Cardiac muscle cell (in vitro differentiated cells and primary cell): ENCODE data around the gene CPSF3. TPM values are rescaled to one million over a fixed set of nuclear protein-coding genes. Genes with fewer than 3 reads are reported as not detected.

Experiments
- DNase-seq, 2 donors: peaks; one replicate each; pipeline versions ENCODE4 v3.0.0 to v3.0.0-alpha.2; 2010 to 2017; ENCODE audit warnings: low read depth in 1 of 2, low spot score in 1 of 2
- H3K27ac ChIP-seq: fragments of 200-600 bp; sonication (generic); 2 replicates; pipeline ENCODE4 v1.5.1; 2016
- H3K27me3 ChIP-seq: fragments of 200-600 bp; sonication (generic); 2 replicates; pipeline ENCODE4 v1.6.0; 2016; ENCODE audit warnings: control low read depth
- H3K36me3 ChIP-seq: fragments of 200-600 bp; sonication (generic); 2 replicates; pipeline ENCODE4 v1.5.1; 2016; ENCODE audit warnings: control low read depth
- H3K4me1 ChIP-seq: fragments of 200-600 bp; sonication (generic); 2 replicates; pipeline ENCODE4 v1.8.1; 2017; ENCODE audit warnings: low read depth, mild to moderate bottlenecking, mixed run types
- H3K4me3 ChIP-seq: fragments of 200-600 bp; sonication (generic); 2 replicates; pipeline ENCODE4 v1.5.1; 2016; ENCODE audit warnings: mild to moderate bottlenecking
- H3K9me3 ChIP-seq: fragments of 200-600 bp; sonication (generic); 2 replicates; pipeline ENCODE4 v1.5.1; 2017; ENCODE audit warnings: low read depth, mild to moderate bottlenecking, control low read depth
- polyA plus RNA-seq: library from polyadenylated mRNA; unstranded; fragments of >200 nt; fragmentation: Nextera tagmentation; extraction: Ambion mirVana; gene quantifications from 2 replicates; pipeline ENCODE4 v1.2.1, GENCODE V29; 2016
- total RNA-seq: library from RNA; depleted of rRNA; stranded (reverse); fragments of >200 nt; gene quantifications from 2 replicates; pipeline ENCODE4 v1.2.3, GENCODE V29; 2016
- TF ChIP-seq, protein P1 (sequence below): IDR thresholded peaks from 2 replicates; pipeline ENCODE4 v1.5.1; 2012; ENCODE audit warnings: low read depth, mild to moderate bottlenecking, low read length

CPSF3 gene
- 45.9 and 57.4 TPM in 2 replicates for total RNA-seq
- 57.5 and 75.5 TPM in 2 replicates for polyA plus RNA-seq

DNA sequence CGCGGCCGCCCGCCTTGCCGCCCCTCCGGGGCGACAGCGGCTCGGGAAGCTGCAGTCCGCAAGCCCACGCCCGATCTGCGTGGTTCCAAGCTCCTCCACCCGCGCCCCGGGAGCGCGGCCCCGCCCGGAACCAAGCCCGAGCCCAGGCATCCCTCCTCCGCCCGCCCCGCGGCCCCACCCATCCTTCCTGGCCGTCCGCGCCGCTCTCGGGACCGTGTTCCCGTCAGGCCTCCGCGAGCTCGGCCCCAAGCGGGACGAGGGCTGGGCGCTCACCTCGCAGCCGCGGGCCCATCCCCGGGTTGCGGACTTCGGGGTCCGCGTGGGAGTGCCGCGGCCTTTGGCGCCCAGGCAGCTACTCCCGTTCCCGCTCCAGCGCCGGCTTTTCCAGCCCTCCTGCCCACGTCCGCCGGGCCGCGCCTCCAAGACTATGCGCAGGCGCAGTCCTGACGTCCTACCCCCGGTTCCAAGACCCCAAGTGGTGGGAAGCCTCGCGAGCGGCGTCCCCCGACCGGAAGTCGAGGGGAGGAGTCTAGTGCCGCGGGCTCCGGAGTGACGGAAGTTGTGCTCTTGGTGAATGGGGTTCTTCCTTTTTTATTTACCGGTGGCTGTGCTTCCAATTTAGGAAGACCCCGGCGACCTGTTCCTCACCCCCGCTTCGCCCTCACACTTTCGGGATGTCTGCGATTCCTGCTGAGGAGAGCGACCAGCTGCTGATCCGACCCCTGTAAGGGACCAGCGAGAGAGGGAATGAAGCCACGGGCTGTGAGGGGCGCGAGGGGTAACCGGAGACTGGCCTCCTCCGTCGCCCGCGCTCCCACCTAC lies at the start of gene CPSF3, which contains the start of gene ITGB1BP1:
CPSF3 (plus strand) TSS at position 555 of the 822 bp plus-strand sequence; CDS start at position 675, 120 bp downstream.
ITGB1BP1 (minus strand) TSS at position 429 of the 822 bp plus-strand sequence. CDS start 4,831 bp downstream, outside the sequence.
- H3K36me3 ChIP-seq, result no peaks in the 10 kb centered on the region
- H3K27ac ChIP-seq, result peak within 1 kb of the TSS; percentile 90
- H3K4me1 ChIP-seq, result peaks cover 20% of the 10 kb centered on the region
- H3K4me3 ChIP-seq, result peak within 1 kb of the TSS; percentile 84
- no peaks in the 10 kb centered on the region for H3K9me3 ChIP-seq
- H3K27me3 ChIP-seq, result no peaks in the 10 kb centered on the region
- TF ChIP-seq, protein P1, sequence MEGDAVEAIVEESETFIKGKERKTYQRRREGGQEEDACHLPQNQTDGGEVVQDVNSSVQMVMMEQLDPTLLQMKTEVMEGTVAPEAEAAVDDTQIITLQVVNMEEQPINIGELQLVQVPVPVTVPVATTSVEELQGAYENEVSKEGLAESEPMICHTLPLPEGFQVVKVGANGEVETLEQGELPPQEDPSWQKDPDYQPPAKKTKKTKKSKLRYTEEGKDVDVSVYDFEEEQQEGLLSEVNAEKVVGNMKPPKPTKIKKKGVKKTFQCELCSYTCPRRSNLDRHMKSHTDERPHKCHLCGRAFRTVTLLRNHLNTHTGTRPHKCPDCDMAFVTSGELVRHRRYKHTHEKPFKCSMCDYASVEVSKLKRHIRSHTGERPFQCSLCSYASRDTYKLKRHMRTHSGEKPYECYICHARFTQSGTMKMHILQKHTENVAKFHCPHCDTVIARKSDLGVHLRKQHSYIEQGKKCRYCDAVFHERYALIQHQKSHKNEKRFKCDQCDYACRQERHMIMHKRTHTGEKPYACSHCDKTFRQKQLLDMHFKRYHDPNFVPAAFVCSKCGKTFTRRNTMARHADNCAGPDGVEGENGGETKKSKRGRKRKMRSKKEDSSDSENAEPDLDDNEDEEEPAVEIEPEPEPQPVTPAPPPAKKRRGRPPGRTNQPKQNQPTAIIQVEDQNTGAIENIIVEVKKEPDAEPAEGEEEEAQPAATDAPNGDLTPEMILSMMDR, result no peak
- DNase-seq, result peak; percentile 99

GRCh38 chr2:9374071-9374730 lies 49.3 kb upstream of the CPSF3 start:
- H3K9me3 ChIP-seq, result no peaks in the 10 kb centered on the region
- no peak for DNase-seq
- no peaks in the 10 kb centered on the region for H3K36me3 ChIP-seq
- no peak overlapping the region for H3K27ac ChIP-seq
- H3K4me1 ChIP-seq, result peaks cover 2% of the 10 kb centered on the region
- H3K4me3 ChIP-seq, result no peak overlapping the region
- H3K27me3 ChIP-seq, result no peaks in the 10 kb centered on the region
- TF ChIP-seq, protein P1, result no peak

- Histone ChIP-seq H3K9me3 (no peaks in the 10 kb centered on the region), H3K36me3 (no peaks in the 10 kb centered on the region), H3K27me3 (no peaks in the 10 kb centered on the region), H3K4me3 (no peak overlapping the region), H3K27ac (no peak overlapping the region), H3K4me1 (peaks cover 2% of the 10 kb centered on the region)
- TF ChIP-seq, protein P1, result no peak
- DNase-seq, result no peak
These were observed 47.5 kb upstream of the CPSF3 start for GRCh38 chr2:9375857-9376428.

GRCh38 chr2:9377461-9378097 lies 45.9 kb upstream of the CPSF3 start:
- no peaks in the 10 kb centered on the region for H3K36me3 ChIP-seq
- no peak overlapping the region for H3K27ac ChIP-seq

More at GRCh38 chr2:9377461-9378097, 45.9 kb upstream of the CPSF3 start:
- TF ChIP-seq, protein P1, result no peak
- Histone ChIP-seq H3K4me3 (no peak overlapping the region), H3K27me3 (no peaks in the 10 kb centered on the region), H3K9me3 (no peaks in the 10 kb centered on the region), H3K4me1 (no peaks in the 10 kb centered on the region)
- DNase-seq, result no peak
